Dedifferentiated amniotic fluid mesenchymal stem cell (primary cell): Measurements from ENCODE around the gene TEX13B.
"Not testable (repeated sequence)": the region's sequence is repeated elsewhere in the genome, so short reads cannot be mapped to it uniquely, and the experiment has no call there.

Source experiments
- DNase-seq: peaks from one replicate; pipeline ENCODE4 v3.0.0-alpha.2; 2016; ENCODE audit errors: extremely low spot score

The TEX13B gene

GRCh38 chrX:107982356-107982755, at the start of gene TEX13B:
Gene TEX13B, minus strand, starts transcription at chrX:107982370. Its CDS starts 243 bp downstream, at chrX:107982127.
- DNase-seq = no peak

GRCh38 chrX:108029928-108030711, 48.0 kb upstream of the TEX13B start:
- no peak for DNase-seq

GRCh38 chrX:108028854-108029253, 46.7 kb upstream of the TEX13B start:
- DNase-seq = no peak

GRCh38 chrX:108025954-108026600, 43.9 kb upstream of the TEX13B start:
- no peak for DNase-seq

- no peak for DNase-seq
Measured at GRCh38 chrX:108025376-108025775, 43.2 kb upstream of the TEX13B start.

GRCh38 chrX:108022491-108023089, 40.4 kb upstream of the TEX13B start:
- DNase-seq = no peak

- no peak for DNase-seq
Measured at GRCh38 chrX:108020631-108021030, 38.5 kb upstream of the TEX13B start.

- DNase-seq = no peak
Measured at GRCh38 chrX:108019382-108019875, 37.3 kb upstream of the TEX13B start.

GRCh38 chrX:108018656-108019381, 36.6 kb upstream of the TEX13B start:
- DNase-seq = no peak

GRCh38 chrX:108001218-108001814, 19.1 kb upstream of the TEX13B start:
- no peak for DNase-seq

GRCh38 chrX:108000751-108001150, 18.6 kb upstream of the TEX13B start:
- no peak for DNase-seq

- no peak for DNase-seq
Measured at GRCh38 chrX:107996124-107996523, 14.0 kb upstream of the TEX13B start.

- DNase-seq = no peak
Measured at GRCh38 chrX:107985033-107985432, 2.9 kb upstream of the TEX13B start.

GRCh38 chrX:107979534-107979933, 2.6 kb downstream of the TEX13B start:
- no peak for DNase-seq

- no peak for DNase-seq
Measured at GRCh38 chrX:107978707-107979307, 3.4 kb downstream of the TEX13B start.

GRCh38 chrX:107978071-107978470, 4.1 kb downstream of the TEX13B start:
- DNase-seq = no peak

- DNase-seq = no peak
Measured at GRCh38 chrX:107971636-107972035, 10.5 kb downstream of the TEX13B start.

GRCh38 chrX:107970073-107970472, 12.1 kb downstream of the TEX13B start:
- no peak for DNase-seq

- DNase-seq = no peak
Measured at GRCh38 chrX:107968623-107969022, 13.5 kb downstream of the TEX13B start.

GRCh38 chrX:107955337-107955736, 26.8 kb downstream of the TEX13B start:
- DNase-seq = not testable (repeated sequence)

GRCh38 chrX:107940095-107940494, 42.1 kb downstream of the TEX13B start:
- DNase-seq = no peak
